ENCODE results near the gene SRGAP2B. TPM values are rescaled to one million over a fixed set of nuclear protein-coding genes. Genes with fewer than 3 reads are reported as not detected.
"Not testable (repeated sequence)": the region's sequence is repeated elsewhere in the genome, so short reads cannot be mapped to it uniquely, and the experiment has no call there.

Gene SRGAP2B
- total and polyA plus RNA-seq, 2 of the 8 experiments (the other 6 are each of a cell fraction or from before 2014, with no cell fraction given): 4.9 to 39.5 TPM

GRCh38 chr1:145128697-145129469 is 33.8 kb upstream of the SRGAP2B start:
- peak in 1 of 2 experiments; percentile 58 for DNase-seq (ENCODE audit: low read depth in 1 of 2, low spot score in 2 of 2)
- H4K8ac ChIP-seq (ENCODE audit: extremely low read depth, insufficient read depth, low read length); H4K5ac ChIP-seq (ENCODE audit: insufficient read length, low read depth, low read length); H3K4me2 ChIP-seq (ENCODE audit: insufficient read depth in 1 of 2, low read depth in 2 of 2, low read length in 2 of 2); H3K4me1 ChIP-seq (replicated peaks in 1 of 4; ENCODE audit: control insufficient read depth in 3 of 4, insufficient read depth in 4 of 4, low read length in 3 of 4); H3K79me1 ChIP-seq (ENCODE audit: low read depth, low read length); H3K79me2 ChIP-seq (ENCODE audit: control insufficient read depth in 1 of 2, insufficient read depth in 2 of 2, low read length in 2 of 2); H4K91ac ChIP-seq (replicated peaks; ENCODE audit: insufficient read length, low read length); H3K14ac ChIP-seq (ENCODE audit: insufficient read length); H3K27me3 ChIP-seq (replicated peaks in 1 of 4; ENCODE audit: control insufficient read depth in 3 of 4, extremely low read depth in 1 of 4, insufficient read depth in 3 of 4, low read length in 3 of 4); H3K36me3 ChIP-seq (ENCODE audit: control insufficient read depth in 2 of 4, insufficient read depth in 4 of 4, low read length in 3 of 4); H2AFZ ChIP-seq (ENCODE audit: low read length); H2BK12ac ChIP-seq (ENCODE audit: low read depth, low read length); H3K56ac ChIP-seq (replicated peaks; ENCODE audit: insufficient read length, low read depth, low read length); H2BK5ac ChIP-seq (ENCODE audit: low read depth, low read length); H2BK120ac ChIP-seq (replicated peaks; ENCODE audit: low read depth, low read length); H4K20me1 ChIP-seq (replicated peaks in 1 of 2; ENCODE audit: control insufficient read depth in 1 of 2, insufficient read depth in 2 of 2, low read length in 2 of 2); H3K23me2 ChIP-seq (ENCODE audit: low read depth, low read length); H3K23ac ChIP-seq (ENCODE audit: insufficient read length); CTCF ChIA-PET (ENCODE audit: partially characterized antibody); POLR2A ChIA-PET (ENCODE audit: partially characterized antibody); H3K18ac ChIP-seq (ENCODE audit: extremely low read depth, low read length); H3K27ac ChIP-seq (ENCODE audit: low read depth, low read length); H3K9ac ChIP-seq (replicated peaks in 1 of 4; ENCODE audit: extremely low read depth in 1 of 4, low read depth in 3 of 4, low read length in 3 of 4); H2BK20ac ChIP-seq (ENCODE audit: low read length); H3K4ac ChIP-seq (replicated peaks; ENCODE audit: insufficient read length, low read depth, low read length); H3K4me3 ChIP-seq (ENCODE audit: extremely low read depth in 1 of 4, insufficient read depth in 2 of 4, low read depth in 3 of 4, low read length in 4 of 4); H3K9me3 ChIP-seq (ENCODE audit: insufficient read depth in 2 of 2, low read depth in 1 of 2, low read length in 1 of 2); H2AK5ac ChIP-seq (ENCODE audit: low read depth, low read length); H2BK15ac ChIP-seq (ENCODE audit: low read length); FAIRE-seq: not testable (repeated sequence)
- TF ChIP-seq CEBPB (IDR thresholded peaks at IDR 0.05; ENCODE audit: low read depth, low read length) (peak; percentile 68), TBP (IDR thresholded peaks at IDR 0.05; ENCODE audit: low read depth, low read length) (peak; percentile 94)
- 59% methylated on average over 12 of the region's 14 CpGs; no CpG with 5 or more reads in 1 of the 2 experiments for WGBS, 2 experiments (ENCODE audit: extremely low coverage in 1 of 2, insufficient coverage in 1 of 2, insufficient read length in 1 of 2, insufficient replicate concordance in 2 of 2, low coverage in 1 of 2, low lambda C conversion rate in 2 of 2, missing lambda C conversion rate in 1 of 2)

- DNase-seq (ENCODE audit: low read depth in 1 of 2, low spot score in 2 of 2); H3K4me3 ChIP-seq (ENCODE audit: extremely low read depth in 1 of 4, insufficient read depth in 2 of 4, low read depth in 3 of 4, low read length in 4 of 4); H3K9me3 ChIP-seq (ENCODE audit: insufficient read depth in 2 of 2, low read depth in 1 of 2, low read length in 1 of 2); H2BK20ac ChIP-seq (ENCODE audit: low read length); H3K18ac ChIP-seq (ENCODE audit: extremely low read depth, low read length); H3K27ac ChIP-seq (ENCODE audit: low read depth, low read length); H3K79me1 ChIP-seq (ENCODE audit: low read depth, low read length); H4K5ac ChIP-seq (ENCODE audit: insufficient read length, low read depth, low read length); H2BK5ac ChIP-seq (ENCODE audit: low read depth, low read length); FAIRE-seq; H4K8ac ChIP-seq (ENCODE audit: extremely low read depth, insufficient read depth, low read length); H4K20me1 ChIP-seq (replicated peaks in 1 of 2; ENCODE audit: control insufficient read depth in 1 of 2, insufficient read depth in 2 of 2, low read length in 2 of 2); H3K4me2 ChIP-seq (ENCODE audit: insufficient read depth in 1 of 2, low read depth in 2 of 2, low read length in 2 of 2); CTCF ChIA-PET (ENCODE audit: partially characterized antibody); H3K23ac ChIP-seq (ENCODE audit: insufficient read length); H3K56ac ChIP-seq (replicated peaks; ENCODE audit: insufficient read length, low read depth, low read length); POLR2A ChIA-PET (ENCODE audit: partially characterized antibody); H3K36me3 ChIP-seq (ENCODE audit: control insufficient read depth in 2 of 4, insufficient read depth in 4 of 4, low read length in 3 of 4); H4K91ac ChIP-seq (replicated peaks; ENCODE audit: insufficient read length, low read length); H3K4ac ChIP-seq (replicated peaks; ENCODE audit: insufficient read length, low read depth, low read length); H3K9ac ChIP-seq (replicated peaks in 1 of 4; ENCODE audit: extremely low read depth in 1 of 4, low read depth in 3 of 4, low read length in 3 of 4); H2BK12ac ChIP-seq (ENCODE audit: low read depth, low read length); H2AK5ac ChIP-seq (ENCODE audit: low read depth, low read length); H2BK15ac ChIP-seq (ENCODE audit: low read length); H3K14ac ChIP-seq (ENCODE audit: insufficient read length); H3K4me1 ChIP-seq (replicated peaks in 1 of 4; ENCODE audit: control insufficient read depth in 3 of 4, insufficient read depth in 4 of 4, low read length in 3 of 4); H3K79me2 ChIP-seq (ENCODE audit: control insufficient read depth in 1 of 2, insufficient read depth in 2 of 2, low read length in 2 of 2); H3K23me2 ChIP-seq (ENCODE audit: low read depth, low read length); H2AFZ ChIP-seq (ENCODE audit: low read length); H2BK120ac ChIP-seq (replicated peaks; ENCODE audit: low read depth, low read length); H3K27me3 ChIP-seq (replicated peaks in 1 of 4; ENCODE audit: control insufficient read depth in 3 of 4, extremely low read depth in 1 of 4, insufficient read depth in 3 of 4, low read length in 3 of 4): not testable (repeated sequence)
These were observed 32.0 kb upstream of the SRGAP2B start for GRCh38 chr1:145127144-145127543.
